Measurements from ENCODE around the gene ZNF626.
A peak's percentile ranks its signal among the peaks of the same experiment; 100 is the strongest.

GRCh38 chr19:20661150-20661819, at the start of gene ZNF626:
- TF ChIP-seq SNAI2 (CRISPR knock-in tag; IDR thresholded peaks at IDR 0.05) (no peak), ZFP30 (CRISPR knock-in tag; IDR thresholded peaks at IDR 0.05) (no peak), ISL1 (CRISPR knock-in tag; IDR thresholded peaks at IDR 0.05) (no peak), ARNTL (CRISPR knock-in tag; IDR thresholded peaks at IDR 0.05; ENCODE audit: borderline replicate concordance, low read depth) (no peak), ZNF8 (CRISPR knock-in tag; IDR thresholded peaks at IDR 0.05) (no peak), RARB (CRISPR knock-in tag; IDR thresholded peaks at IDR 0.05) (no peak), ESRRG (CRISPR knock-in tag; IDR thresholded peaks at IDR 0.05) (no peak), OSR1 (CRISPR knock-in tag; IDR thresholded peaks at IDR 0.05) (no peak), PPARA (CRISPR knock-in tag; IDR thresholded peaks at IDR 0.05; ENCODE audit: borderline replicate concordance) (no peak), ZC3H10 (CRISPR knock-in tag; IDR thresholded peaks at IDR 0.05) (no peak), ZNF565 (CRISPR knock-in tag; conservative IDR thresholded peaks at IDR 0.05; ENCODE audit: low read depth) (no peak), BACH2 (CRISPR knock-in tag; IDR thresholded peaks at IDR 0.05; ENCODE audit: borderline replicate concordance) (no peak)
- TF ChIP-seq, protein P1, sequence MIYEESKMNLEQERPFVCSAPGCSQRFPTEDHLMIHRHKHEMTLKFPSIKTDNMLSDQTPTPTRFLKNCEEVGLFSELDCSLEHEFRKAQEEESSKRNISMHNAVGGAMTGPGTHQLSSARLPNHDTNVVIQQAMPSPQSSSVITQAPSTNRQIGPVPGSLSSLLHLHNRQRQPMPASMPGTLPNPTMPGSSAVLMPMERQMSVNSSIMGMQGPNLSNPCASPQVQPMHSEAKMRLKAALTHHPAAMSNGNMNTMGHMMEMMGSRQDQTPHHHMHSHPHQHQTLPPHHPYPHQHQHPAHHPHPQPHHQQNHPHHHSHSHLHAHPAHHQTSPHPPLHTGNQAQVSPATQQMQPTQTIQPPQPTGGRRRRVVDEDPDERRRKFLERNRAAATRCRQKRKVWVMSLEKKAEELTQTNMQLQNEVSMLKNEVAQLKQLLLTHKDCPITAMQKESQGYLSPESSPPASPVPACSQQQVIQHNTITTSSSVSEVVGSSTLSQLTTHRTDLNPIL (CRISPR knock-in tag; IDR thresholded peaks at IDR 0.05; ENCODE audit: low read depth) = no peak
- TF ChIP-seq, protein P2, sequence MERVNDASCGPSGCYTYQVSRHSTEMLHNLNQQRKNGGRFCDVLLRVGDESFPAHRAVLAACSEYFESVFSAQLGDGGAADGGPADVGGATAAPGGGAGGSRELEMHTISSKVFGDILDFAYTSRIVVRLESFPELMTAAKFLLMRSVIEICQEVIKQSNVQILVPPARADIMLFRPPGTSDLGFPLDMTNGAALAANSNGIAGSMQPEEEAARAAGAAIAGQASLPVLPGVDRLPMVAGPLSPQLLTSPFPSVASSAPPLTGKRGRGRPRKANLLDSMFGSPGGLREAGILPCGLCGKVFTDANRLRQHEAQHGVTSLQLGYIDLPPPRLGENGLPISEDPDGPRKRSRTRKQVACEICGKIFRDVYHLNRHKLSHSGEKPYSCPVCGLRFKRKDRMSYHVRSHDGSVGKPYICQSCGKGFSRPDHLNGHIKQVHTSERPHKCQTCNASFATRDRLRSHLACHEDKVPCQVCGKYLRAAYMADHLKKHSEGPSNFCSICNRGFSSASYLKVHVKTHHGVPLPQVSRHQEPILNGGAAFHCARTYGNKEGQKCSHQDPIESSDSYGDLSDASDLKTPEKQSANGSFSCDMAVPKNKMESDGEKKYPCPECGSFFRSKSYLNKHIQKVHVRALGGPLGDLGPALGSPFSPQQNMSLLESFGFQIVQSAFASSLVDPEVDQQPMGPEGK (CRISPR knock-in tag; IDR thresholded peaks at IDR 0.05; ENCODE audit: borderline replicate concordance) = peak; percentile 8; the same call in 1 of the 2 replicates
